DOHH2 (cell line): ENCODE measurements around the gene KIF3B.
"Not testable (repeated sequence)": the region's sequence is repeated elsewhere in the genome, so short reads cannot be mapped to it uniquely, and the experiment has no call there.

Experiments used
- H3F3A ChIP-seq: fragments of 200-600 bp; sonication (generic), shearing (Covaris generic); 2 replicates; pipeline ENCODE4 v1.6.0; 2016; ENCODE audit warnings: antibody characterized with exemption, mild to moderate bottlenecking; ENCODE audit not compliant: control insufficient read depth, insufficient read depth
- H3K27ac ChIP-seq: fragments of 200-600 bp; sonication (generic); 2 replicates; pipeline ENCODE4 v1.5.1; 2014; ENCODE audit warnings: low read depth, mild to moderate bottlenecking, low read length, moderate library complexity
- H3K27me3 ChIP-seq: fragments of 200-600 bp; sonication (generic); 2 replicates; pipeline ENCODE4 v1.6.1; 2014; ENCODE audit warnings: mild to moderate bottlenecking, low read length, mixed read lengths; ENCODE audit not compliant: control insufficient read depth
- H3K36me3 ChIP-seq: fragments of 200-600 bp; sonication (generic); 2 replicates; pipeline ENCODE4 v1.6.1; 2014; ENCODE audit warnings: mild to moderate bottlenecking, low read length, moderate library complexity, mixed read lengths; ENCODE audit not compliant: control insufficient read depth
- H3K4me1 ChIP-seq: fragments of 200-600 bp; sonication (generic); 2 replicates; pipeline ENCODE4 v1.6.1; 2014; ENCODE audit warnings: mild to moderate bottlenecking, low read length, mixed read lengths; ENCODE audit not compliant: control insufficient read depth
- H3K4me2 ChIP-seq: fragments of 200-600 bp; sonication (generic); 2 replicates; pipeline ENCODE4 v1.6.0; 2014; ENCODE audit warnings: mild to moderate bottlenecking, low read length, moderate library complexity
- H3K4me3 ChIP-seq: fragments of 200-600 bp; sonication (generic); 2 replicates; pipeline ENCODE4 v1.5.1; 2014; ENCODE audit warnings: mild to moderate bottlenecking, low read length, mixed read lengths
- H3K79me2 ChIP-seq: fragments of 200-600 bp; sonication (generic); 2 replicates; pipeline ENCODE4 v1.6.1; 2014; ENCODE audit warnings: mild to moderate bottlenecking, low read length, mixed read lengths; ENCODE audit not compliant: control insufficient read depth
- H3K9me2 ChIP-seq: fragments of 200-600 bp; sonication (generic); replicated peaks from 2 replicates; pipeline ENCODE4 v1.6.1; 2014; ENCODE audit warnings: mild to moderate bottlenecking, low read length, mixed read lengths; ENCODE audit not compliant: control insufficient read depth
- H3K9me3 ChIP-seq: fragments of 200-600 bp; sonication (generic); 2 replicates; pipeline ENCODE4 v1.6.1; 2014; ENCODE audit warnings: antibody characterized with exemption, low read length, mixed read lengths; ENCODE audit not compliant: control insufficient read depth, insufficient read depth
- H4K20me1 ChIP-seq: fragments of 200-600 bp; sonication (generic); 2 replicates; pipeline ENCODE4 v1.6.0; 2014; ENCODE audit warnings: low read depth, mild to moderate bottlenecking, antibody characterized with exemption, low read length, moderate library complexity; ENCODE audit not compliant: control insufficient read depth, insufficient read depth
- EZH2phosphoT487 ChIP-seq: fragments of 200-600 bp; sonication (generic); IDR thresholded peaks from 2 replicates; pipeline ENCODE4 v1.6.1; 2017; ENCODE audit warnings: borderline replicate concordance, mild to moderate bottlenecking, antibody characterized with exemption, low read length, moderate library complexity, mixed read lengths
- TF ChIP-seq, protein P1 (sequence below): fragments of 200-600 bp; sonication (generic); IDR thresholded peaks from one replicate; pipeline ENCODE4 v1.5.1; 2014; ENCODE audit warnings: antibody characterized with exemption, mild to moderate bottlenecking, low read depth, low read length; ENCODE audit not compliant: poor library complexity, severe bottlenecking

Gene KIF3B

DNA sequence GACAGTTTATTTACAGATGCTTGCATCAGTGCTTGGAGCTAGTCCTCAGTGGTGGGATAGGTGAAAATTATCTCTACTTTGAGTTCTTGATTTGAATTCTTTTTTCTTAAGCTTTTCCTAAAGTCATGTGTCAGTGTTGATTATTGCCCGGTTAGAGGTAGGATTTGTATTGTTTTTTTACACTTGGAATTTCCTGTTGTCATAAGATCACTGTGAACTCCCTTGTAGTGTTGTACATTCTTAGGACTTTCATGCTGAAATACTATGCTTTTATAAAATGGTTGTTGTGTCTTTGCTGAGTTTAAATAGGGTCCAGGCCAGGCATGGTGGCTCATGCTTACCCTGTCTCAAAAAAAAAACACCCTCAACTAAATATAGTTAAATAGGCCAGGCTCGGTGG lies 101.0 kb downstream of the KIF3B start:
- H3K27ac ChIP-seq, result no peak overlapping the region
- no peaks in the 10 kb centered on the region for H3K9me3 ChIP-seq
- peaks cover 51% of the 10 kb centered on the region for H3K79me2 ChIP-seq
- no peaks in the 10 kb centered on the region for H3K27me3 ChIP-seq
- H3F3A ChIP-seq, result no peaks in the 10 kb centered on the region
- TF ChIP-seq EZH2phosphoT487, result no peak
- TF ChIP-seq, protein P1, sequence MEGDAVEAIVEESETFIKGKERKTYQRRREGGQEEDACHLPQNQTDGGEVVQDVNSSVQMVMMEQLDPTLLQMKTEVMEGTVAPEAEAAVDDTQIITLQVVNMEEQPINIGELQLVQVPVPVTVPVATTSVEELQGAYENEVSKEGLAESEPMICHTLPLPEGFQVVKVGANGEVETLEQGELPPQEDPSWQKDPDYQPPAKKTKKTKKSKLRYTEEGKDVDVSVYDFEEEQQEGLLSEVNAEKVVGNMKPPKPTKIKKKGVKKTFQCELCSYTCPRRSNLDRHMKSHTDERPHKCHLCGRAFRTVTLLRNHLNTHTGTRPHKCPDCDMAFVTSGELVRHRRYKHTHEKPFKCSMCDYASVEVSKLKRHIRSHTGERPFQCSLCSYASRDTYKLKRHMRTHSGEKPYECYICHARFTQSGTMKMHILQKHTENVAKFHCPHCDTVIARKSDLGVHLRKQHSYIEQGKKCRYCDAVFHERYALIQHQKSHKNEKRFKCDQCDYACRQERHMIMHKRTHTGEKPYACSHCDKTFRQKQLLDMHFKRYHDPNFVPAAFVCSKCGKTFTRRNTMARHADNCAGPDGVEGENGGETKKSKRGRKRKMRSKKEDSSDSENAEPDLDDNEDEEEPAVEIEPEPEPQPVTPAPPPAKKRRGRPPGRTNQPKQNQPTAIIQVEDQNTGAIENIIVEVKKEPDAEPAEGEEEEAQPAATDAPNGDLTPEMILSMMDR, result no peak
- H3K9me2 ChIP-seq, result no peaks in the 10 kb centered on the region
- H3K4me2 ChIP-seq, result no peak overlapping the region
- no peaks in the 10 kb centered on the region for H3K4me1 ChIP-seq
- no peaks in the 10 kb centered on the region for H4K20me1 ChIP-seq
- peaks cover 46% of the 10 kb centered on the region for H3K36me3 ChIP-seq
- H3K4me3 ChIP-seq, result no peak overlapping the region

- not testable (repeated sequence) for H3K9me2 ChIP-seq, H3K4me2 ChIP-seq, H3K4me3 ChIP-seq, H3K27ac ChIP-seq, H3F3A ChIP-seq, H3K27me3 ChIP-seq, H3K9me3 ChIP-seq, H4K20me1 ChIP-seq, H3K4me1 ChIP-seq
- Histone ChIP-seq H3K36me3 (peaks cover 47% of the 10 kb centered on the region), H3K79me2 (peaks cover 59% of the 10 kb centered on the region)
Observed at GRCh38 chr20:32380037-32380436, 102.6 kb downstream of the KIF3B start.

- Histone ChIP-seq H4K20me1 (no peaks in the 10 kb centered on the region), H3K4me3 (no peak overlapping the region), H3K4me1 (no peaks in the 10 kb centered on the region), H3K27ac (no peak overlapping the region), H3K9me2 (no peaks in the 10 kb centered on the region), H3F3A (peaks cover 4% of the 10 kb centered on the region; the same call in 1 of the 2 replicates), H3K9me3 (no peaks in the 10 kb centered on the region), H3K4me2 (no peak overlapping the region), H3K36me3 (peaks cover 46% of the 10 kb centered on the region), H3K27me3 (no peaks in the 10 kb centered on the region), H3K79me2 (peaks cover 61% of the 10 kb centered on the region)
- TF ChIP-seq, protein P1, result no peak
- TF ChIP-seq EZH2phosphoT487, result no peak
Observed at GRCh38 chr20:32380745-32381144, 103.3 kb downstream of the KIF3B start.

DNA sequence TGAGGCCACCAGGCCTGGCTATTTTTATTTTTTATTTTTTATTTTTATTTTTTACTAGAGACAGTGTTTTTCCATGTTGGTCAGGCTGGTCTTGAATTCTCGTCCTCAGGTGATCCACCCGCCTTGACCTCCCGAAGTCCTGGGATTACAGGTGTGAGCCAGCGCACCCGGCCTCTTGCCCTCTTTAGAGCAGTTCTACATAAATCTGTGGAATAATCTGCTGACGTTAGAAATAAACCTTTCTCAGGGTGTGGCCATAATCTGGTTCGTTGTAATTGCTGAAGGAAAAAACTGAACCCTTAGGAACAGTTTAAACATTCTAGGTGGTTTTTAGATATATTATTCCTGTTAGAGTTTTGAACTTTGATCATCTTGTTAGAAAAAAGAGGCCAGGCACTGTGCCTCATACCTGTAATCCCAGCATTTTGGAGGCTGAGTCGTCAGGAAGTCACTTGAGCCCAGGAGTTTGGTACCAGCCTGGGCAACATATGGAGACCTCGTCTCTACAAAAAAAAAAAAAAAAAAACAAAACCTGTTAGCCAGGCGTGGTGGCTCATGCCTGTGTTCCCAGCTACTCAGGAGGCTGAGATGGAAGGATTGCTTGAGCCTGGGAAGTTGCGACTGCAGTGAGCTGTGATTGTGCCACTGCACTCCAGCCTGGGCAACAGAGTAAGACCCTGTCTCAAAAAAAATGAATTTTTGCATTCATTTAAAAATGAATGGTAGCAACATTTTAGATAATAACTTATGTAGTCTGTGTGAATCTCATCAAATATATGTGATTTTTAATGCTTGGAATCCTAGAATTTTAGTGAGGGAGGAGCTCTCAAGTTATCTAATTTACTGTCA lies 104.9 kb downstream of the KIF3B start:
- Histone ChIP-seq H3K4me1 (no peaks in the 10 kb centered on the region), H3K27ac (no peak overlapping the region), H3K4me3 (no peak overlapping the region), H3F3A (peaks cover 4% of the 10 kb centered on the region; the same call in 1 of the 2 replicates), H3K27me3 (no peaks in the 10 kb centered on the region), H3K4me2 (no peak overlapping the region), H4K20me1 (no peaks in the 10 kb centered on the region; the same call in 1 of the 2 replicates), H3K9me2 (no peaks in the 10 kb centered on the region), H3K36me3 (peaks cover 43% of the 10 kb centered on the region), H3K79me2 (peaks cover 66% of the 10 kb centered on the region), H3K9me3 (no peaks in the 10 kb centered on the region)
- TF ChIP-seq EZH2phosphoT487, result no peak
- TF ChIP-seq, protein P1, result no peak

DNA sequence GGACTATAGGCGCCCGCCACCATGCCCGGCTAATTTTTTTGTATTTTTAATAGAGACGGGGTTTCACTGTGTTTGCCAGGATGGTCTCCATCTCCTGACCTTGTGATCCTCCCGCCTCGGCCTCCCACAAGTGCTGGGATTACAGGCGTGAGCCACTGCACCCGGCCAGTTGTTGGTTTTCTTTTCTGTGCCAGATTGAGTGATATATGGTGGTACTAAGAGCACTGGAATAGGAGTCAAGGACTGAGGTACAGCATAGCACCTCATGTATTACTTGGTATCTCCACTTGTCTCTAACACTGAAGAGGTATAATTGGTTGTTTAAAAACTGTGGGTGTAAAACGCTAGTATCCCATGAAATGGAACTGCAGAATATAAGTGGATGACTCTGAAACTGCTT lies 106.0 kb downstream of the KIF3B start:
- H3K4me1 ChIP-seq, H3K9me2 ChIP-seq, H3K27me3 ChIP-seq, H3K4me3 ChIP-seq, H3F3A ChIP-seq, H4K20me1 ChIP-seq, H3K4me2 ChIP-seq, H3K9me3 ChIP-seq, H3K27ac ChIP-seq: not testable (repeated sequence)
- Histone ChIP-seq H3K36me3 (peaks cover 44% of the 10 kb centered on the region), H3K79me2 (peaks cover 65% of the 10 kb centered on the region)
